Spinal cord (tissue), 10 donors: ENCODE results near the gene THOC1. TPM values are rescaled to one million over a fixed set of nuclear protein-coding genes. Genes with fewer than 3 reads are reported as not detected.

ENCODE experiments used
- DNase-seq, 6 donors: peaks; one replicate each; pipeline versions ENCODE4 v3.0.0 to v3.0.0-alpha.2; 2013 to 2015; ENCODE audit warnings: low spot score in 6 of 6, low read depth in 4 of 6
- H3K27ac ChIP-seq: one replicate; pipeline ENCODE4 v1.5.1; 2013; ENCODE audit warnings: low read depth, low read length, control low read depth
- H3K27me3 ChIP-seq: one replicate; pipeline ENCODE4 v1.6.1; 2013; ENCODE audit warnings: low read length; ENCODE audit not compliant: control insufficient read depth, insufficient read depth
- H3K36me3 ChIP-seq: one replicate; pipeline ENCODE4 v1.6.1; 2013; ENCODE audit warnings: low read length; ENCODE audit not compliant: control insufficient read depth, insufficient read depth
- H3K4me1 ChIP-seq: one replicate; pipeline ENCODE4 v1.6.1; 2013; ENCODE audit warnings: low read length; ENCODE audit not compliant: control insufficient read depth, insufficient read depth
- H3K4me3 ChIP-seq: one replicate; pipeline ENCODE4 v1.5.1; 2013; ENCODE audit warnings: low read depth, low read length, control low read depth
- H3K9me3 ChIP-seq: one replicate; pipeline ENCODE4 v1.6.1; 2013; ENCODE audit warnings: low read length; ENCODE audit not compliant: control insufficient read depth, insufficient read depth
- WGBS: methylation state at CpG from one replicate; pipeline ENCODE4 v1.1.5; 2013; ENCODE audit warnings: missing lambda C conversion rate; ENCODE audit not compliant: insufficient coverage; 5-methylcytosine and 5-hydroxymethylcytosine counted together
- polyA plus RNA-seq, 2 donors: library from polyadenylated mRNA; unstranded; fragments of 120-200 nt; gene quantifications; one replicate each; pipeline ENCODE4 v1.2.1, GENCODE V29; 2013; ENCODE audit not compliant: insufficient read length in 2 of 2
- total RNA-seq, 2 donors: library from RNA; depleted of rRNA in 1 of 2; stranded (reverse); fragments of 120-200 nt in 1 of 2; fragments of >200 nt in 1 of 2; gene quantifications; one replicate each; pipeline versions ENCODE4 v1.2.3 to v1.2.4, GENCODE V29; 2013 to 2014
- donor health status: healthy.

The THOC1 gene
- total and polyA plus RNA-seq, 4 donors: 61.0 to 81.6 (median 67.2) TPM

GRCh38 chr18:211582-211981 is 56.3 kb downstream of the THOC1 start:
- Histone ChIP-seq H3K27ac (no peak overlapping the region), H3K4me1 (no peaks in the 10 kb centered on the region), H3K36me3 (peaks cover 9% of the 10 kb centered on the region), H3K9me3 (no peaks in the 10 kb centered on the region), H3K27me3 (no peaks in the 10 kb centered on the region), H3K4me3 (no peak overlapping the region)
- DNase-seq: no peak

- H3K9me3 ChIP-seq: no peaks in the 10 kb centered on the region
- no peaks in the 10 kb centered on the region for H3K4me1 ChIP-seq
- no peak overlapping the region for H3K4me3 ChIP-seq
- H3K36me3 ChIP-seq: peaks cover 6% of the 10 kb centered on the region
- 100% methylated on average over 1 of the region's 4 CpGs for WGBS
- H3K27me3 ChIP-seq: no peaks in the 10 kb centered on the region
- H3K27ac ChIP-seq: no peak overlapping the region
- no peak for DNase-seq
These were observed 57.1 kb downstream of the THOC1 start for GRCh38 chr18:210733-211132.

GRCh38 chr18:210075-210474 is 57.8 kb downstream of the THOC1 start:
- WGBS: no CpG with 5 or more reads among the region's 1 CpG
- no peak for DNase-seq
- Histone ChIP-seq H3K27me3 (no peaks in the 10 kb centered on the region), H3K4me1 (no peaks in the 10 kb centered on the region), H3K36me3 (peaks cover 11% of the 10 kb centered on the region), H3K9me3 (no peaks in the 10 kb centered on the region), H3K4me3 (no peak overlapping the region), H3K27ac (no peak overlapping the region)

GRCh38 chr18:199768-200167 is 68.1 kb downstream of the THOC1 start:
- Histone ChIP-seq H3K27ac (no peak overlapping the region), H3K27me3 (no peaks in the 10 kb centered on the region)
- no CpG with 5 or more reads among the region's 2 CpGs for WGBS

GRCh38 chr18:199214-199613 is 68.6 kb downstream of the THOC1 start:
- H3K27ac ChIP-seq: no peak overlapping the region

More at GRCh38 chr18:199768-200167, 68.1 kb downstream of the THOC1 start:
- Histone ChIP-seq H3K36me3 (peaks cover 18% of the 10 kb centered on the region), H3K4me3 (no peak overlapping the region), H3K4me1 (no peaks in the 10 kb centered on the region), H3K9me3 (no peaks in the 10 kb centered on the region)
- DNase-seq: no peak

GRCh38 chr18:195651-196050 is 72.2 kb downstream of the THOC1 start:
- Histone ChIP-seq H3K27ac (no peak overlapping the region), H3K9me3 (no peaks in the 10 kb centered on the region), H3K27me3 (no peaks in the 10 kb centered on the region), H3K36me3 (peaks cover 9% of the 10 kb centered on the region), H3K4me1 (no peaks in the 10 kb centered on the region), H3K4me3 (no peak overlapping the region)
- no CpG with 5 or more reads among the region's 1 CpG for WGBS
- DNase-seq: no peak

More at GRCh38 chr18:199214-199613, 68.6 kb downstream of the THOC1 start:
- no peaks in the 10 kb centered on the region for H3K9me3 ChIP-seq
- DNase-seq: no peak
- H3K4me3 ChIP-seq: no peak overlapping the region
- H3K27me3 ChIP-seq: no peaks in the 10 kb centered on the region
- H3K4me1 ChIP-seq: no peaks in the 10 kb centered on the region
- peaks cover 18% of the 10 kb centered on the region for H3K36me3 ChIP-seq
- WGBS: 100% methylated on average over 1 of the region's 3 CpGs

- H3K36me3 ChIP-seq: peaks cover 5% of the 10 kb centered on the region
- H3K27ac ChIP-seq: no peak overlapping the region
- no peaks in the 10 kb centered on the region for H3K4me1 ChIP-seq
- no CpG with 5 or more reads among the region's 7 CpGs for WGBS
- no peaks in the 10 kb centered on the region for H3K9me3 ChIP-seq
- no peaks in the 10 kb centered on the region for H3K27me3 ChIP-seq
- H3K4me3 ChIP-seq: no peak overlapping the region
- DNase-seq: no peak
These were observed 75.0 kb downstream of the THOC1 start for GRCh38 chr18:192801-193200.

GRCh38 chr18:191725-192124 is 76.1 kb downstream of the THOC1 start:
- Histone ChIP-seq H3K27ac (no peak overlapping the region), H3K4me3 (no peak overlapping the region), H3K9me3 (no peaks in the 10 kb centered on the region), H3K4me1 (no peaks in the 10 kb centered on the region), H3K36me3 (peaks cover 1% of the 10 kb centered on the region), H3K27me3 (no peaks in the 10 kb centered on the region)
- WGBS: no CpG with 5 or more reads among the region's 1 CpG
- DNase-seq: no peak

GRCh38 chr18:189254-189653 is 78.6 kb downstream of the THOC1 start:
- whole genome bisulfite sequencing: 100% methylated on average over 1 of the region's 5 CpGs
- H3K4me1 ChIP-seq: no peaks in the 10 kb centered on the region
- peaks cover 9% of the 10 kb centered on the region for H3K36me3 ChIP-seq
- no peaks in the 10 kb centered on the region for H3K27me3 ChIP-seq
- no peaks in the 10 kb centered on the region for H3K9me3 ChIP-seq
- DNase-seq: no peak
- no peak overlapping the region for H3K4me3 ChIP-seq
- no peak overlapping the region for H3K27ac ChIP-seq

GRCh38 chr18:183769-184168 is 84.1 kb downstream of the THOC1 start:
- no CpG with 5 or more reads among the region's 1 CpG for WGBS
- Histone ChIP-seq H3K4me3 (no peak overlapping the region), H3K36me3 (peaks cover 13% of the 10 kb centered on the region), H3K27me3 (no peaks in the 10 kb centered on the region), H3K9me3 (no peaks in the 10 kb centered on the region), H3K27ac (no peak overlapping the region), H3K4me1 (no peaks in the 10 kb centered on the region)
- peak in 2 of 6 donors; percentile 37 to 81 for DNase-seq
